Epithelial cell of proximal tubule (primary cell): ENCODE measurements around the gene NCKAP1. TPM values are rescaled to one million over a fixed set of nuclear protein-coding genes. Genes with fewer than 3 reads are reported as not detected.
"Not testable (repeated sequence)": the region's sequence is repeated elsewhere in the genome, so short reads cannot be mapped to it uniquely, and the experiment has no call there.

Source experiments
- DNase-seq: peaks from one replicate; pipeline ENCODE4 v3.0.0-alpha.2; 2011; ENCODE audit warnings: low read depth
- H3K4me3 ChIP-seq: 2 replicates; pipeline ENCODE4 v1.5.1; 2011; ENCODE audit warnings: low read depth, mild to moderate bottlenecking, low read length
- CTCF ChIP-seq: conservative IDR thresholded peaks from 2 replicates; pipeline ENCODE4 v1.5.1; 2012; ENCODE audit warnings: low read depth, mild to moderate bottlenecking, low read length
- total RNA-seq: library from RNA; depleted of rRNA; stranded (reverse); fragments of >200 nt; gene quantifications from 2 replicates; pipeline ENCODE4 v1.2.3, GENCODE V29; 2015

The NCKAP1 gene
- total RNA-seq, 1 donor from 2014 or later, result 79.5 TPM

GRCh38 chr2:182962641-182963040 is 75.6 kb downstream of the NCKAP1 start:
- no peak for DNase-seq
- no peak for TF ChIP-seq CTCF
- H3K4me3 ChIP-seq, result no peak overlapping the region

- not testable (repeated sequence) for DNase-seq, H3K4me3 ChIP-seq
Observed at GRCh38 chr2:182960869-182961268, 77.4 kb downstream of the NCKAP1 start.

GRCh38 chr2:182954789-182955188 is 83.5 kb downstream of the NCKAP1 start:
- no peak overlapping the region for H3K4me3 ChIP-seq
- TF ChIP-seq CTCF, result no peak
- no peak for DNase-seq

GRCh38 chr2:182952741-182953450 is 85.4 kb downstream of the NCKAP1 start:
- no peak overlapping the region for H3K4me3 ChIP-seq
- TF ChIP-seq CTCF, result no peak
- DNase-seq, result no peak

- no peak overlapping the region for H3K4me3 ChIP-seq
- DNase-seq, result no peak
- no peak for TF ChIP-seq CTCF
Observed at GRCh38 chr2:182951948-182952663, 86.2 kb downstream of the NCKAP1 start.

- no peak for TF ChIP-seq CTCF
- DNase-seq, result no peak
- H3K4me3 ChIP-seq, result no peak overlapping the region
Observed at GRCh38 chr2:182950546-182950945, 87.7 kb downstream of the NCKAP1 start.

- no peak for TF ChIP-seq CTCF
- H3K4me3 ChIP-seq, result no peak overlapping the region
- no peak for DNase-seq
Observed at GRCh38 chr2:182949572-182950189, 88.6 kb downstream of the NCKAP1 start.
